Measurements from ENCODE around the gene GRIK5. TPM values are rescaled to one million over a fixed set of nuclear protein-coding genes. Genes with fewer than 3 reads are reported as not detected.

Gene GRIK5
- total and polyA plus RNA-seq, 2 of the 8 experiments (the other 6 are each of a cell fraction or from before 2014, with no cell fraction given): 17.8 to 42.9 TPM

DNA sequence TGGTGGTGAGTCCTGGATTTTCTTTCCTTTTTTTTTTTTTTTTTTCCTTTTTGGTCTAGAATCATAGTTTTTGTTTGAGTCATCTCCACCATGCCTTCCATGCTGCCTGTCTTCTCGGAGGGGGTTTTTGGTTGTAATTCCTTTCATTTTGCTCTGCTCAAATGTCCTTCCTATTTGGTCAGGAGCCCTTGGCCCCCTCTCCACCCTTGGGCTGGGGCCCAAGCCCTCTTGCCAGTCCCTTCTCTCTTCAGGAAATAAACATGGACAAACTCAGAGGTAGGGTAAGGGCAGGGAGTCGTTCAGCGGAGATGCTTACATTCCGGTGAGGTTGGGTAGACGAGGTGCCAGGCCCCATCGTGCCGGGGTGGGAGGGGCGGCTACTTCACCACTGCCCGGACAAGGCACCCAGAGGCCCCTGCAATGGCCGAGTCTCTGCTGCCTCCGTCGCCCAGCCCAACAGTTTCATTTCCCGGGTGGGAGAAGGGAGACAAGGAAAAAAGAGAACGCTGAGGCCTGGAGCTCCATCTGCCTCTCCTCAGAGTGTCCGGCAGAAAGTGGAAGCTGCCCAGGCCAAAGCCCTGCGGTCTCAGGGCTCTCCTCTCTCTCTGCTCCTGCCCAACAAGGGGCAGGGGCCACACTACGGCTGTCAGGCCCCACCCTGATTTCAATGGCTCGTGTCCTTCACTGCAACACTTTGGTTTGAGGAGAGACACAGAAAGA lies 18.6 kb upstream of the GRIK5 start:
- TF ChIP-seq MAFK (IDR thresholded peaks at IDR 0.05; ENCODE audit: low read depth, low read length): no peak
- no peak for TF ChIP-seq YY1 (IDR thresholded peaks at IDR 0.05; ENCODE audit: low read depth, low read length)
- TF ChIP-seq RXRA (IDR thresholded peaks at IDR 0.05; ENCODE audit: insufficient read depth, low read depth, low read length): no peak
- no peak for TF ChIP-seq HDAC6 (IDR thresholded peaks at IDR 0.05; ENCODE audit: low read depth, low read length)
- TF ChIP-seq RAD21 (IDR thresholded peaks at IDR 0.05 in 1 of 2, conservative IDR thresholded peaks at IDR 0.05 in 1 of 2; ENCODE audit: low read depth in 2 of 2, low read length in 2 of 2): no peak
- no peak for TF ChIP-seq TAF1 (IDR thresholded peaks at IDR 0.05; ENCODE audit: low read depth, low read length)
- TF ChIP-seq SIN3A (conservative IDR thresholded peaks at IDR 0.05 in 1 of 2, IDR thresholded peaks at IDR 0.05 in 1 of 2; ENCODE audit: low read depth in 1 of 2, low read length in 2 of 2): no peak
- TF ChIP-seq CREB1 (IDR thresholded peaks at IDR 0.05): no peak
- TF ChIP-seq CTCF (IDR thresholded peaks at IDR 0.05; ENCODE audit: control extremely low read depth in 1 of 3, insufficient read depth in 1 of 3, low read depth in 1 of 3, low read length in 3 of 3): no peak
- TF ChIP-seq BRCA1 (IDR thresholded peaks at IDR 0.05; ENCODE audit: low read depth, low read length): no peak
- Histone ChIP-seq H2BK15ac (ENCODE audit: low read length) (peak overlapping the region; percentile 31; the same call in 1 of the 2 replicates), H3K4me2 (ENCODE audit: insufficient read depth in 1 of 2, low read depth in 2 of 2, low read length in 2 of 2) (no peak overlapping the region), H3K56ac (replicated peaks; ENCODE audit: insufficient read length, low read depth, low read length) (no peak overlapping the region), H3K4ac (replicated peaks; ENCODE audit: insufficient read length, low read depth, low read length) (no peak overlapping the region), H3K4me1 (replicated peaks in 1 of 4; ENCODE audit: control insufficient read depth in 3 of 4, insufficient read depth in 4 of 4, low read length in 3 of 4) (peaks cover 0 to 9% (median 2%) of the 10 kb centered on the region in 4 experiments; a peak in 3 of 7 replicates), H3K9ac (replicated peaks in 1 of 4; ENCODE audit: extremely low read depth in 1 of 4, low read depth in 3 of 4, low read length in 3 of 4) (no peak overlapping the region), H3K79me1 (ENCODE audit: low read depth, low read length) (no peaks in the 10 kb centered on the region), H3K4me3 (ENCODE audit: extremely low read depth in 1 of 4, insufficient read depth in 2 of 4, low read depth in 3 of 4, low read length in 4 of 4) (no peak overlapping the region), H3K18ac (ENCODE audit: extremely low read depth, low read length) (peak overlapping the region; percentile 60; the same call in 1 of the 2 replicates), H2BK120ac (replicated peaks; ENCODE audit: low read depth, low read length) (no peak overlapping the region), H2AFZ (ENCODE audit: low read length) (no peak overlapping the region), H2BK20ac (ENCODE audit: low read length) (peak overlapping the region; percentile 48; the same call in 1 of the 2 replicates), H4K91ac (replicated peaks; ENCODE audit: insufficient read length, low read length) (peak overlapping the region; percentile 70), H3K14ac (ENCODE audit: insufficient read length) (no peak overlapping the region), H3K36me3 (ENCODE audit: control insufficient read depth in 2 of 4, insufficient read depth in 4 of 4, low read length in 3 of 4) (no peaks in the 10 kb centered on the region), H2BK12ac (ENCODE audit: low read depth, low read length) (peak overlapping the region; percentile 75; the same call in 1 of the 2 replicates), H2BK5ac (ENCODE audit: low read depth, low read length) (peak overlapping the region; percentile 32; the same call in 1 of the 2 replicates), H2AK5ac (ENCODE audit: low read depth, low read length) (no peak overlapping the region; the same call in 1 of the 2 replicates), H3K23ac (ENCODE audit: insufficient read length) (no peak overlapping the region), H4K20me1 (replicated peaks in 1 of 2; ENCODE audit: control insufficient read depth in 1 of 2, insufficient read depth in 2 of 2, low read length in 2 of 2) (no peaks in the 10 kb centered on the region), H3K27me3 (replicated peaks in 1 of 4; ENCODE audit: control insufficient read depth in 3 of 4, extremely low read depth in 1 of 4, insufficient read depth in 3 of 4, low read length in 3 of 4) (no peaks in the 10 kb centered on the region), H3K9me3 (ENCODE audit: insufficient read depth in 2 of 2, low read depth in 1 of 2, low read length in 1 of 2) (no peaks in the 10 kb centered on the region), H4K8ac (ENCODE audit: extremely low read depth, insufficient read depth, low read length) (no peak overlapping the region), H3K79me2 (ENCODE audit: control insufficient read depth in 1 of 2, insufficient read depth in 2 of 2, low read length in 2 of 2) (no peaks in the 10 kb centered on the region), H3K23me2 (ENCODE audit: low read depth, low read length) (no peaks in the 10 kb centered on the region), H4K5ac (ENCODE audit: insufficient read length, low read depth, low read length) (peak overlapping the region; percentile 34), H3K27ac (ENCODE audit: low read depth, low read length) (no peak overlapping the region)
- POLR2A ChIA-PET (ENCODE audit: partially characterized antibody): no interaction called here
- CTCF ChIA-PET (ENCODE audit: partially characterized antibody): interaction anchor here (1.4 kb wide), 1 partner anchor 20 kb away, joined by 4 read pairs; no protein-coding TSS in a partner anchor
- WGBS, 2 experiments (ENCODE audit: extremely low coverage in 1 of 2, insufficient coverage in 1 of 2, insufficient read length in 1 of 2, insufficient replicate concordance in 2 of 2, low coverage in 1 of 2, low lambda C conversion rate in 2 of 2, missing lambda C conversion rate in 1 of 2): 87% methylated on average over 17 of the region's 18 CpGs; no CpG with 5 or more reads in 1 of the 2 experiments
- DNase-seq (ENCODE audit: low read depth in 1 of 2, low spot score in 2 of 2) (no peak), FAIRE-seq (no peak)
